GM23338 (cell line): Measurements from ENCODE around the gene L3MBTL4. TPM values are rescaled to one million over a fixed set of nuclear protein-coding genes. Genes with fewer than 3 reads are reported as not detected.

Experiments
- ATAC-seq: fragments of 200-7000 bp; cut with Tn5 transposase; 3 replicates; pipeline ENCODE4 v1.9.1; 2020
- DNase-seq: peaks from one replicate; pipeline ENCODE4 v3.0.0-alpha.2; 2015; ENCODE audit warnings: low spot score
- H2AFZ ChIP-seq: fragments of 200-600 bp; sonication (generic); 2 replicates; pipeline ENCODE4 v1.8.0; 2016; ENCODE audit warnings: antibody characterized with exemption, mild to moderate bottlenecking, moderate library complexity
- H3F3A ChIP-seq: fragments of 200-600 bp; sonication (generic); replicated peaks from 2 replicates; pipeline ENCODE4 v1.8.0; 2017; ENCODE audit warnings: antibody characterized with exemption, mixed run types, low read depth
- H3K27ac ChIP-seq: fragments of 200-600 bp; sonication (generic); 2 replicates; pipeline ENCODE4 v1.6.1; 2016; ENCODE audit warnings: low read depth
- H3K27me3 ChIP-seq: fragments of 200-600 bp; sonication (generic); 2 replicates; pipeline ENCODE4 v1.8.0; 2016; ENCODE audit warnings: mild to moderate bottlenecking, mixed run types, moderate library complexity; ENCODE audit not compliant: insufficient read depth
- H3K36me3 ChIP-seq: fragments of 200-600 bp; sonication (generic); 2 replicates; pipeline ENCODE4 v1.8.0; 2016; ENCODE audit warnings: mild to moderate bottlenecking; ENCODE audit not compliant: insufficient read depth
- H3K4me1 ChIP-seq: fragments of 200-600 bp; sonication (generic); 2 replicates; pipeline ENCODE4 v1.8.0; 2016; ENCODE audit warnings: mild to moderate bottlenecking, moderate library complexity; ENCODE audit not compliant: insufficient read depth
- H3K4me2 ChIP-seq: fragments of 200-600 bp; sonication (generic); 2 replicates; pipeline ENCODE4 v1.7.1; 2017; ENCODE audit warnings: mixed run types
- H3K4me3 ChIP-seq: fragments of 200-600 bp; sonication (generic); 2 replicates; pipeline ENCODE4 v1.6.1; 2016; ENCODE audit warnings: mixed run types
- H3K79me2 ChIP-seq: fragments of 200-600 bp; sonication (generic); replicated peaks from 2 replicates; pipeline ENCODE4 v1.8.0; 2017; ENCODE audit warnings: mild to moderate bottlenecking; ENCODE audit not compliant: insufficient read depth
- H3K9me2 ChIP-seq: fragments of 200-600 bp; sonication (generic); 2 replicates; pipeline ENCODE4 v1.8.0; 2017; ENCODE audit not compliant: insufficient read depth
- H4K20me1 ChIP-seq: fragments of 200-600 bp; sonication (generic); replicated peaks from 2 replicates; pipeline ENCODE4 v1.8.0; 2017; ENCODE audit warnings: mild to moderate bottlenecking; ENCODE audit not compliant: insufficient read depth
- H3K27ac Mint-ChIP-seq: 2 replicates; pipeline ENCODE4 v1.8.0; 2020; ENCODE audit warnings: inconsistent platforms, mild to moderate bottlenecking, moderate library complexity, mixed read lengths
- H3K27me3 Mint-ChIP-seq: 3 replicates; pipeline ENCODE4 v1.8.0; 2022; ENCODE audit warnings: low read depth, mild to moderate bottlenecking, moderate library complexity, mixed read lengths, inconsistent platforms; ENCODE audit not compliant: insufficient read depth, poor library complexity
- H3K36me3 Mint-ChIP-seq: 3 replicates; pipeline ENCODE4 v1.8.0; 2021; ENCODE audit warnings: low read depth, mild to moderate bottlenecking, inconsistent platforms, moderate library complexity, mixed read lengths
- H3K4me1 Mint-ChIP-seq: 3 replicates; pipeline ENCODE4 v1.8.0; 2020; ENCODE audit warnings: mild to moderate bottlenecking, inconsistent platforms, mixed read lengths
- H3K4me3 Mint-ChIP-seq: 3 replicates; pipeline ENCODE4 v1.8.0; 2021; ENCODE audit warnings: moderate library complexity, mild to moderate bottlenecking, inconsistent platforms, mixed read lengths
- H3K9me3 Mint-ChIP-seq: 3 replicates; pipeline ENCODE4 v1.8.0; 2020; ENCODE audit warnings: moderate library complexity, mild to moderate bottlenecking, inconsistent platforms, mixed read lengths
- CREB1 ChIP-seq: fragments of 250-450 bp; sonication (Bioruptor Pico); IDR thresholded peaks from 2 replicates; pipeline ENCODE4 v1.5.0; 2020; ENCODE audit warnings: low read depth, mild to moderate bottlenecking, moderate library complexity
- CTCF ChIP-seq, 2 experiments: fragments of 200-600 bp in 1 of 2; sonication (generic) in 1 of 2; conservative IDR thresholded peaks; 2 replicates each; pipeline versions ENCODE4 v1.5.1 to v1.6.1; 2016 to 2017; ENCODE audit warnings: antibody characterized with exemption in 2 of 2, low read depth in 2 of 2, mild to moderate bottlenecking in 2 of 2, moderate library complexity in 1 of 2
- ETS1 ChIP-seq: IDR thresholded peaks from 2 replicates; pipeline ENCODE4 v1.6.1; 2016; ENCODE audit warnings: antibody characterized with exemption
- EZH2 ChIP-seq: fragments of 200-600 bp; sonication (generic); IDR thresholded peaks from one replicate; pipeline ENCODE4 v1.8.0; 2017; ENCODE audit warnings: antibody characterized with exemption, mild to moderate bottlenecking, low read depth; ENCODE audit not compliant: unreplicated experiment
- EZH2phosphoT487 ChIP-seq: fragments of 200-600 bp; sonication (generic); IDR thresholded peaks from one replicate; pipeline ENCODE4 v1.8.1; 2018; ENCODE audit warnings: antibody characterized with exemption; ENCODE audit not compliant: unreplicated experiment
- JUNB ChIP-seq: IDR thresholded peaks from one replicate; pipeline ENCODE4 v1.6.1; 2016; ENCODE audit warnings: antibody characterized with exemption; ENCODE audit not compliant: unreplicated experiment
- NANOG ChIP-seq: IDR thresholded peaks from 2 replicates; pipeline ENCODE4 v1.6.1; 2016; ENCODE audit warnings: antibody characterized with exemption, borderline replicate concordance
- POLR2AphosphoS5 ChIP-seq: IDR thresholded peaks from 2 replicates; pipeline ENCODE4 v1.6.1; 2016; ENCODE audit warnings: antibody characterized with exemption, low read depth
- REST ChIP-seq: IDR thresholded peaks from one replicate; pipeline ENCODE4 v1.6.1; 2018; ENCODE audit warnings: antibody characterized with exemption; ENCODE audit not compliant: unreplicated experiment
- STAT1 ChIP-seq: IDR thresholded peaks from one replicate; pipeline ENCODE4 v1.6.1; 2016; ENCODE audit warnings: antibody characterized with exemption; ENCODE audit not compliant: unreplicated experiment
- ZNF114 ChIP-seq: fragments of 250-450 bp; sonication (Bioruptor Pico); IDR thresholded peaks from 2 replicates; pipeline ENCODE4 v1.5.0; 2020; ENCODE audit warnings: mild to moderate bottlenecking, moderate library complexity
- ZNF331 ChIP-seq: fragments of 250-450 bp; sonication (Bioruptor Pico); IDR thresholded peaks from 2 replicates; pipeline ENCODE4 v1.5.0; 2020; ENCODE audit warnings: low read depth, mild to moderate bottlenecking, moderate library complexity
- ZNF462 ChIP-seq: fragments of 250-450 bp; sonication (Bioruptor Pico); IDR thresholded peaks from 2 replicates; pipeline ENCODE4 v1.5.0; 2020; ENCODE audit warnings: mild to moderate bottlenecking, moderate library complexity
- polyA plus RNA-seq: library from polyadenylated mRNA; unstranded; fragments of >200 nt; fragmentation: Nextera tagmentation; extraction: Ambion mirVana; gene quantifications from 2 replicates; pipeline ENCODE4 v1.2.1, GENCODE V29; 2016
- total RNA-seq: library from RNA; depleted of rRNA; stranded (reverse); fragments of >200 nt; shearing (Covaris generic); gene quantifications from 2 replicates; pipeline ENCODE4 v1.2.3, GENCODE V29; 2014

L3MBTL4 gene
- total and polyA plus RNA-seq, 2 experiments from 2014 or later = 0.48 to 2.8 TPM

- ATAC-seq = no peak
- H3K4me2 ChIP-seq = no peak overlapping the region
These were observed 41.5 kb downstream of the L3MBTL4 start for GRCh38 chr18:6373187-6373586.

More at GRCh38 chr18:6373187-6373586, 41.5 kb downstream of the L3MBTL4 start:
- Mint-ChIP-seq H3K27me3 (peaks cover 7% of the 10 kb centered on the region), H3K9me3 (peaks cover 9% of the 10 kb centered on the region), H3K4me3 (no peak overlapping the region), H3K36me3 (peaks cover 3% of the 10 kb centered on the region; the same call in 1 of the 3 replicates), H3K4me1 (peaks cover 3% of the 10 kb centered on the region; the same call in 1 of the 3 replicates), H3K27ac (no peak overlapping the region)
- H3K9me2 ChIP-seq = 0 out of 2 replicates have a peak, but pooled peaks cover 3% of the 10 kb centered on the region
- H3K27ac ChIP-seq = no peak overlapping the region
- no peaks in the 10 kb centered on the region for H3K79me2 ChIP-seq
- H3F3A ChIP-seq = no peaks in the 10 kb centered on the region
- H3K27me3 ChIP-seq = no peaks in the 10 kb centered on the region
- H3K4me3 ChIP-seq = no peak overlapping the region
- no peaks in the 10 kb centered on the region for H3K36me3 ChIP-seq
- no peaks in the 10 kb centered on the region for H3K4me1 ChIP-seq
- TF ChIP-seq ZNF462 = no peak
- no peak for TF ChIP-seq STAT1
- no peak for TF ChIP-seq ZNF114 (CRISPR knock-in tag)
- no peak for TF ChIP-seq REST
- TF ChIP-seq CTCF (conservative IDR thresholded peaks at IDR 0.05; ENCODE audit: low read depth in 2 of 2) = no peak
- no peak for TF ChIP-seq EZH2phosphoT487
- TF ChIP-seq JUNB = no peak
- TF ChIP-seq ETS1 = no peak
- no peak for TF ChIP-seq CREB1 (CRISPR knock-in tag)
- no peak for TF ChIP-seq EZH2
- TF ChIP-seq NANOG = no peak
- no peak for TF ChIP-seq POLR2AphosphoS5
- no peak for TF ChIP-seq ZNF331 (CRISPR knock-in tag)
- no peak for DNase-seq
- H4K20me1 ChIP-seq = no peaks in the 10 kb centered on the region
- H2AFZ ChIP-seq = no peak overlapping the region
